ENCODE measurements around the gene CELF4. TPM values are rescaled to one million over a fixed set of nuclear protein-coding genes. Genes with fewer than 3 reads are reported as not detected.

Gene CELF4
- total and polyA plus RNA-seq, 10 of the 15 experiments (the other 5 are each of a cell fraction or from before 2014, with no cell fraction given), result 0.03 to 0.32 TPM; not detected in 8

GRCh38 chr18:37457341-37457740, 108.3 kb downstream of the CELF4 start:
- Histone ChIP-seq H4K20me1 (ENCODE audit: control insufficient read depth, insufficient read depth) (no peaks in the 10 kb centered on the region), H3K79me2 (ENCODE audit: control insufficient read depth, insufficient read depth, low read length) (no peaks in the 10 kb centered on the region), H3K4me1 (ENCODE audit: control insufficient read depth, insufficient read depth, low read length) (no peaks in the 10 kb centered on the region), H3K27me3 (replicated peaks in 1 of 2; ENCODE audit: control insufficient read depth in 2 of 2, insufficient read depth in 2 of 2, low read length in 1 of 2) (peaks cover 0 to 7% of the 10 kb centered on the region in 2 experiments; a peak in 3 of 4 replicates), H3K4me2 (ENCODE audit: control insufficient read depth, insufficient read depth) (no peak overlapping the region), H3K9ac (ENCODE audit: control insufficient read depth, insufficient read depth, low read length) (no peak overlapping the region), H3K36me3 (ENCODE audit: control insufficient read depth in 2 of 2, insufficient read depth in 2 of 2, low read length in 1 of 2) (no peaks in the 10 kb centered on the region), H3K9me3 (replicated peaks; ENCODE audit: control insufficient read depth, insufficient read depth, low read length) (no peaks in the 10 kb centered on the region), H3K4me3 (no peak overlapping the region), H2AFZ (ENCODE audit: control insufficient read depth, low read depth, low read length) (no peak overlapping the region), H3K27ac (ENCODE audit: control insufficient read depth, insufficient read depth) (no peak overlapping the region)
- no TSS peak for BruUV-seq (replicated peaks)
- no peak for ATAC-seq
- ChIA-PET SMC1A (ENCODE audit: uncharacterized antibody, unreplicated experiment) (no interaction called here), RAD21 (ENCODE audit: unreplicated experiment) (no interaction called here), POLR2A (no interaction called here), CTCF (no interaction called here)
- 23% methylated on average over 3 of the region's 3 CpGs for WGBS (ENCODE audit: insufficient coverage, insufficient replicate concordance, low lambda C conversion rate, missing lambda C conversion rate)
- DNase-seq (ENCODE audit: low read depth, low spot score), result no peak
- in situ Hi-C loops (cut with MboI), result no loop called here
- FAIRE-seq, result no peak
- intact Hi-C loops (cut with micrococcal nuclease; ENCODE audit: unreplicated experiment), result no loop called here
- TF ChIP-seq ZBTB4 (CRISPR knock-in tag; IDR thresholded peaks at IDR 0.05), result no peak
- no peak for TF ChIP-seq MYB (IDR thresholded peaks at IDR 0.05; ENCODE audit: borderline replicate concordance, low read depth, low read length)
- no peak for TF ChIP-seq HCFC1 (IDR thresholded peaks at IDR 0.05; ENCODE audit: low read length)
- no peak for TF ChIP-seq ZBTB11 (CRISPR knock-in tag; IDR thresholded peaks at IDR 0.05)
- no peak for TF ChIP-seq POLR2AphosphoS2 (IDR thresholded peaks at IDR 0.05; ENCODE audit: low read depth, low read length)
- no peak for TF ChIP-seq ZBED1 (IDR thresholded peaks at IDR 0.05; ENCODE audit: borderline replicate concordance)
- TF ChIP-seq ASH2L (IDR thresholded peaks at IDR 0.05; ENCODE audit: borderline replicate concordance, low read depth), result no peak
- no peak for TF ChIP-seq PBX3 (IDR thresholded peaks at IDR 0.05; ENCODE audit: insufficient replicate concordance, low read depth, low read length)
- TF ChIP-seq RAD51 (IDR thresholded peaks at IDR 0.05), result no peak
- no peak for TF ChIP-seq IRF3 (IDR thresholded peaks at IDR 0.05)
- no peak for TF ChIP-seq CHD4 (IDR thresholded peaks at IDR 0.05)
- no peak for TF ChIP-seq FOXM1 (IDR thresholded peaks at IDR 0.05; ENCODE audit: low read depth, low read length)

Measured in GM12878 (cell line).